Keratinocyte (primary cell): ENCODE data around the gene KREMEN1. TPM values are rescaled to one million over a fixed set of nuclear protein-coding genes. Genes with fewer than 3 reads are reported as not detected.

Experiments
- DNase-seq: peaks from one replicate; pipeline ENCODE4 v3.0.0-alpha.2; 2011; ENCODE audit warnings: low read depth, missing footprints, low spot score
- FAIRE-seq: peaks from 2 replicates; lab custom pipeline; 2011; peaks lifted over from hg19 to GRCh38; lab: Jason Lieb, UNC
- H2AFZ ChIP-seq: 2 replicates; pipeline ENCODE4 v1.6.0; 2012; ENCODE audit warnings: low read length, control low read depth, inconsistent platforms; ENCODE audit not compliant: control insufficient read depth
- H3K27ac ChIP-seq: 2 replicates; pipeline ENCODE4 v1.5.1; 2011; ENCODE audit warnings: low read length; ENCODE audit not compliant: control insufficient read depth, insufficient read depth
- H3K27me3 ChIP-seq: 3 replicates; pipeline ENCODE4 v1.6.0; 2011; ENCODE audit warnings: low read length; ENCODE audit not compliant: control insufficient read depth, insufficient read depth; ENCODE audit errors: extremely low read depth
- H3K36me3 ChIP-seq, 2 experiments: 2 replicates in 1 of 2; 3 replicates in 1 of 2; pipeline ENCODE4 v1.5.1; 2011; ENCODE audit warnings: low read length in 2 of 2, mild to moderate bottlenecking in 1 of 2; ENCODE audit not compliant: control insufficient read depth in 2 of 2, insufficient read depth in 2 of 2; ENCODE audit errors: extremely low read depth in 1 of 2
- H3K4me1 ChIP-seq: 3 replicates; pipeline ENCODE4 v1.5.1; 2011; ENCODE audit warnings: low read length; ENCODE audit not compliant: control insufficient read depth, insufficient read depth; ENCODE audit errors: extremely low read depth
- H3K4me2 ChIP-seq: 3 replicates; pipeline ENCODE4 v1.6.0; 2011; ENCODE audit warnings: low read depth, low read length; ENCODE audit not compliant: control insufficient read depth, insufficient read depth; ENCODE audit errors: extremely low read depth
- H3K4me3 ChIP-seq, 3 experiments: fragments of 200-600 bp in 1 of 3; sonication (generic) in 1 of 3; 2 replicates in 2 of 3; 3 replicates in 1 of 3; pipeline ENCODE4 v1.5.1; 2011 to 2016; ENCODE audit warnings: low read length in 3 of 3, mild to moderate bottlenecking in 3 of 3, control low read depth in 2 of 3, inconsistent platforms in 1 of 3, low read depth in 1 of 3, mixed read lengths in 1 of 3, mixed run types in 1 of 3, moderate library complexity in 1 of 3; ENCODE audit not compliant: control insufficient read depth in 2 of 3, insufficient read depth in 2 of 3; ENCODE audit errors: extremely low read depth in 1 of 3
- H3K79me2 ChIP-seq: 2 replicates; pipeline ENCODE4 v1.6.0; 2012; ENCODE audit warnings: low read length; ENCODE audit not compliant: control insufficient read depth, insufficient read depth
- H3K9ac ChIP-seq: 3 replicates; pipeline ENCODE4 v1.6.0; 2011; ENCODE audit warnings: low read length; ENCODE audit not compliant: control insufficient read depth, insufficient read depth; ENCODE audit errors: extremely low read depth
- H3K9me1 ChIP-seq: 3 replicates; pipeline ENCODE4 v1.6.0; 2011; ENCODE audit warnings: low read length; ENCODE audit not compliant: control insufficient read depth, insufficient read depth; ENCODE audit errors: extremely low read depth
- H3K9me3 ChIP-seq: 2 replicates; pipeline ENCODE4 v1.5.1; 2012; ENCODE audit warnings: low read depth, low read length; ENCODE audit not compliant: control insufficient read depth
- H4K20me1 ChIP-seq: 3 replicates; pipeline ENCODE4 v1.6.0; 2011; ENCODE audit warnings: low read length; ENCODE audit not compliant: control insufficient read depth, insufficient read depth; ENCODE audit errors: extremely low read depth
- CTCF ChIP-seq, 3 experiments: IDR thresholded peaks in 1 of 3; conservative IDR thresholded peaks in 1 of 3; optimal IDR thresholded peaks in 1 of 3; 2 replicates in 2 of 3; 3 replicates in 1 of 3; pipeline versions ENCODE3 to v1.5.1; 2011; ENCODE audit warnings: low read length in 3 of 3, mild to moderate bottlenecking in 3 of 3, moderate library complexity in 2 of 3, control low read depth in 1 of 3, inconsistent platforms in 1 of 3; ENCODE audit not compliant: insufficient read depth in 2 of 3; ENCODE audit errors: extremely low read depth in 1 of 3
- EZH2 ChIP-seq: IDR thresholded peaks from one replicate; pipeline ENCODE4 v1.6.1; 2012; ENCODE audit warnings: inconsistent platforms, mild to moderate bottlenecking, low read length, moderate library complexity
- dilution Hi-C: fragments of 300-500 bp; cut with MboI; formaldehyde crosslinking; loops from one replicate; pipeline ENCODE4 v1.7.0; 2020; ENCODE audit warnings: low sequenced_read_pairs; ENCODE audit not compliant: extremely low pct_ligation_motif_present
- polyA plus RNA-seq, 5 experiments: library from polyadenylated mRNA; depleted of rRNA in 3 of 5; stranded (reverse) in 3 of 5; stranded (forward) in 1 of 5; unstranded in 1 of 5; fragments of >200 nt; gene quantifications; 1 replicate in 1 of 5; 2 replicates in 3 of 5; 3 replicates in 1 of 5; pipeline versions ENCODE4 v1.2.1 to v1.2.3, GENCODE V29; 2011 to 2012; ENCODE audit warnings: missing spikeins in 2 of 5, low read depth in 1 of 5, low replicate concordance in 1 of 5

Gene KREMEN1
- polyA plus RNA-seq, 1 donor (not counting 4 experiments of a cell fraction or from before 2014, with no cell fraction given), result 6.8 TPM

GRCh38 chr22:29032014-29032475 lies 40.8 kb upstream of the KREMEN1 start:
- dilution Hi-C loops, result no loop called here
- H4K20me1 ChIP-seq, result peaks cover 2% of the 10 kb centered on the region
- peaks cover 25% of the 10 kb centered on the region for H3K4me1 ChIP-seq
- no peaks in the 10 kb centered on the region for H3K9me1 ChIP-seq
- no peak overlapping the region for H2AFZ ChIP-seq
- DNase-seq (no peak), FAIRE-seq (no peak)
- H3K4me3 ChIP-seq, result no peak overlapping the region
- no peaks in the 10 kb centered on the region for H3K79me2 ChIP-seq
- no peaks in the 10 kb centered on the region for H3K9me3 ChIP-seq
- H3K36me3 ChIP-seq, result no peaks in the 10 kb centered on the region
- H3K9ac ChIP-seq, result no peak overlapping the region
- no peak overlapping the region for H3K27ac ChIP-seq
- H3K27me3 ChIP-seq, result no peaks in the 10 kb centered on the region
- no peak for TF ChIP-seq CTCF (optimal IDR thresholded peaks at IDR 0.05 in 1 of 3, IDR thresholded peaks at IDR 0.05 in 1 of 3, conservative IDR thresholded peaks at IDR 0.05 in 1 of 3; ENCODE audit: extremely low read depth in 1 of 3, insufficient read depth in 2 of 3, low read length in 3 of 3)
- TF ChIP-seq EZH2, result no peak
- no peak overlapping the region for H3K4me2 ChIP-seq

GRCh38 chr22:29032584-29032983 lies 40.3 kb upstream of the KREMEN1 start:
- Histone ChIP-seq H3K4me1 (peaks cover 25% of the 10 kb centered on the region), H3K27me3 (no peaks in the 10 kb centered on the region), H3K36me3 (no peaks in the 10 kb centered on the region), H3K9me3 (no peaks in the 10 kb centered on the region), H3K4me3 (no peak overlapping the region), H3K9ac (no peak overlapping the region), H3K27ac (no peak overlapping the region), H3K79me2 (no peaks in the 10 kb centered on the region), H3K4me2 (no peak overlapping the region), H2AFZ (no peak overlapping the region), H4K20me1 (peaks cover 2% of the 10 kb centered on the region), H3K9me1 (no peaks in the 10 kb centered on the region)
- dilution Hi-C loops, result no loop called here
- DNase-seq, result no peak
- no peak for FAIRE-seq
- TF ChIP-seq CTCF (optimal IDR thresholded peaks at IDR 0.05 in 1 of 3, IDR thresholded peaks at IDR 0.05 in 1 of 3, conservative IDR thresholded peaks at IDR 0.05 in 1 of 3; ENCODE audit: extremely low read depth in 1 of 3, insufficient read depth in 2 of 3, low read length in 3 of 3) (no peak), EZH2 (no peak)
